ENCODE results near the gene ZFAND3.

DNA sequence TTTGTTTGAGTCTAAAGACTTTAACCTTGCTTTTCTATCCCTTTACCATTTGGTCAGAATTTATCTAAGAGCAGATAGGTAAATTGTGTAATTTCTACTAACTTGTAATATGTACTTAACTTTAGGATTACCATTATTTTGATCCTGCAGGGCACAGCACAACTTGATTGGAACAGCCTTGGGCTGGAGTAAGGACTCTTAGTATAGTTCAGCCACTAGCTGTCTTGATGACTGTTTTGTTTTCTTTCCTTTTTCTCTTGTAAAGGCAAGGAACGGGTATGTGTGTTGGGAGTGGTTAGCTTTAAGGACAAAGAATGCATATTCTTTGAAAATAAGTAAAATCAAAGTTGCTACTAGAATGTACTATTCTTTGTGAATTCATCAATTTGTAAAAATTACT is 203.2 kb downstream of the ZFAND3 start:
- TF ChIP-seq GATA2 (IDR thresholded peaks at IDR 0.05; ENCODE audit: low read depth, low read length) = no peak
- TF ChIP-seq GATA3 (IDR thresholded peaks at IDR 0.05; ENCODE audit: low read depth, low read length) = no peak
